Tibial nerve (tissue), 4 donors: ENCODE measurements around the gene AK8. TPM values are rescaled to one million over a fixed set of nuclear protein-coding genes. Genes with fewer than 3 reads are reported as not detected.

Source experiments
- DNase-seq, 2 donors: peaks; one replicate each; pipeline ENCODE4 v3.0.0-alpha.2; 2019; ENCODE audit warnings: low spot score in 2 of 2
- H3K27ac ChIP-seq, 4 donors: fragments of 200-600 bp; sonication (generic) in 3 of 4; one replicate each; pipeline ENCODE4 v1.5.1; 2017 to 2019; ENCODE audit warnings: mild to moderate bottlenecking in 1 of 4
- H3K27me3 ChIP-seq, 2 donors: fragments of 200-600 bp; sonication (generic) in 1 of 2; one replicate each; pipeline versions ENCODE4 v1.5.1 to v1.6.0; 2017 to 2019
- H3K36me3 ChIP-seq, 3 donors: fragments of 200-600 bp; sonication (generic); one replicate each; pipeline ENCODE4 v1.5.1; 2018 to 2019
- H3K4me1 ChIP-seq, 4 donors: fragments of 200-600 bp; sonication (generic) in 3 of 4; one replicate each; pipeline ENCODE4 v1.5.1; 2017 to 2019
- H3K4me3 ChIP-seq, 4 donors: fragments of 200-600 bp; sonication (generic) in 3 of 4; one replicate each; pipeline ENCODE4 v1.5.1; 2017 to 2019; ENCODE audit warnings: mild to moderate bottlenecking in 1 of 4, moderate library complexity in 1 of 4
- H3K9me3 ChIP-seq, 4 donors: fragments of 200-600 bp; sonication (generic) in 3 of 4; one replicate each; pipeline ENCODE4 v1.5.1; 2017 to 2019
- EP300 ChIP-seq, 2 donors: sonication (generic); formaldehyde crosslinking; IDR thresholded peaks; one replicate each; pipeline ENCODE4 v1.6.1; 2017; ENCODE audit warnings: antibody characterized with exemption in 2 of 2, mild to moderate bottlenecking in 1 of 2
- POLR2A ChIP-seq, 2 donors: fragments of 450-650 bp; IDR thresholded peaks; one replicate each; pipeline ENCODE4 v1.6.1; 2017; ENCODE audit warnings: antibody characterized with exemption in 2 of 2, mild to moderate bottlenecking in 2 of 2, moderate library complexity in 2 of 2
- WGBS, 2 donors: methylation state at CpG; one replicate each; pipeline ENCODE4 v1.1.5; 2018; 5-methylcytosine and 5-hydroxymethylcytosine counted together
- total RNA-seq, 4 donors: library from RNA; depleted of rRNA; stranded (reverse); fragments of >200 nt; gene quantifications; one replicate each; pipeline ENCODE4 v1.1.0, GENCODE V29; 2016
- TF ChIP-seq, protein P1 (sequence below), 5 experiments: fragments of 200-600 bp in 3 of 5; fragments of 450-650 bp in 2 of 5; sonication (generic) in 3 of 5; IDR thresholded peaks; one replicate each; pipeline ENCODE4 v1.5.1; 2016 to 2019; ENCODE audit warnings: antibody characterized with exemption in 5 of 5, mild to moderate bottlenecking in 3 of 5, moderate library complexity in 2 of 5

AK8 gene
- total RNA-seq, 4 donors from 2014 or later = 0.30 to 4.3 (median 1.7) TPM

- no peaks in the 10 kb centered on the region for H3K9me3 ChIP-seq
- TF ChIP-seq, protein P1, sequence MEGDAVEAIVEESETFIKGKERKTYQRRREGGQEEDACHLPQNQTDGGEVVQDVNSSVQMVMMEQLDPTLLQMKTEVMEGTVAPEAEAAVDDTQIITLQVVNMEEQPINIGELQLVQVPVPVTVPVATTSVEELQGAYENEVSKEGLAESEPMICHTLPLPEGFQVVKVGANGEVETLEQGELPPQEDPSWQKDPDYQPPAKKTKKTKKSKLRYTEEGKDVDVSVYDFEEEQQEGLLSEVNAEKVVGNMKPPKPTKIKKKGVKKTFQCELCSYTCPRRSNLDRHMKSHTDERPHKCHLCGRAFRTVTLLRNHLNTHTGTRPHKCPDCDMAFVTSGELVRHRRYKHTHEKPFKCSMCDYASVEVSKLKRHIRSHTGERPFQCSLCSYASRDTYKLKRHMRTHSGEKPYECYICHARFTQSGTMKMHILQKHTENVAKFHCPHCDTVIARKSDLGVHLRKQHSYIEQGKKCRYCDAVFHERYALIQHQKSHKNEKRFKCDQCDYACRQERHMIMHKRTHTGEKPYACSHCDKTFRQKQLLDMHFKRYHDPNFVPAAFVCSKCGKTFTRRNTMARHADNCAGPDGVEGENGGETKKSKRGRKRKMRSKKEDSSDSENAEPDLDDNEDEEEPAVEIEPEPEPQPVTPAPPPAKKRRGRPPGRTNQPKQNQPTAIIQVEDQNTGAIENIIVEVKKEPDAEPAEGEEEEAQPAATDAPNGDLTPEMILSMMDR (IDR thresholded peaks at IDR 0.05) = no peak
- no peak for TF ChIP-seq POLR2A (IDR thresholded peaks at IDR 0.05)
- 72 to 75% methylated on average over 13 of the region's 13 CpGs for WGBS, 2 donors
- H3K4me3 ChIP-seq = no peak overlapping the region
- H3K27me3 ChIP-seq = no peaks in the 10 kb centered on the region
- peaks cover 0 to 4% (median 0%) of the 10 kb centered on the region in 4 donors for H3K4me1 ChIP-seq
- H3K36me3 ChIP-seq = peaks cover 2 to 93% (median 12%) of the 10 kb centered on the region in 3 donors
- no peak for DNase-seq
- H3K27ac ChIP-seq = no peak overlapping the region
Measured at GRCh38 chr9:132903574-132904492, 25.7 kb upstream of the AK8 start.

GRCh38 chr9:132901858-132902831 lies 24.1 kb upstream of the AK8 start:
- Histone ChIP-seq H3K4me3 (no peak overlapping the region), H3K27ac (no peak overlapping the region), H3K9me3 (no peaks in the 10 kb centered on the region), H3K4me1 (peaks cover 0 to 6% (median 0%) of the 10 kb centered on the region in 4 donors), H3K27me3 (no peaks in the 10 kb centered on the region), H3K36me3 (peaks cover 2 to 93% (median 17%) of the 10 kb centered on the region in 3 donors)
- 42 to 43% methylated on average over 11 of the region's 11 CpGs for WGBS, 2 donors
- no peak for TF ChIP-seq POLR2A (IDR thresholded peaks at IDR 0.05)
- TF ChIP-seq, protein P1 (IDR thresholded peaks at IDR 0.05) = peak; percentile 77 to 93 (median 86)
- TF ChIP-seq EP300 (IDR thresholded peaks at IDR 0.05) = peak in 1 of 2 donors; percentile 32
- DNase-seq = peak; percentile 52 to 81

DNA sequence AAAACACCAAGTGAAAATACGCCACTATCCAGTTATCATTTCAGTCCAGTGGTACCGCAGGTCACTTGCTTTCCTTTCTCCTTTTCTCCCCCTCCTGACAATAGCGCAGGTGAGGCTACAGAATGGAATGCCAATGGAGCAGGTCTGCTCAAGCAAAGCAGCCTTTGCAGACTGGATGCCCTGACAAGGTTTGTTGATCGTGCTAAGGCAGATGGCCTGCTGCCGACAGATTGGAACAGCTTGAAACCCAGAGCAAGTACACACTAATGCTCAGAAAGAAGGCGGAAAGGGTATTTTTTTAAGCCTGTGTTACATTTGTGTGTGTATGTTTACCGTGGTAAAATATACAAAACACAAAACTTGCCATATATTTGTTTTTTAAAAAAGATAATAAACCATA lies 20.0 kb upstream of the AK8 start:
- Histone ChIP-seq H3K36me3 (peaks cover 2 to 92% (median 17%) of the 10 kb centered on the region in 3 donors), H3K9me3 (no peaks in the 10 kb centered on the region), H3K27me3 (no peaks in the 10 kb centered on the region), H3K4me1 (peaks cover 0 to 16% (median 0%) of the 10 kb centered on the region in 4 donors), H3K27ac (no peak overlapping the region), H3K4me3 (no peak overlapping the region)
- TF ChIP-seq EP300 (IDR thresholded peaks at IDR 0.05) = no peak
- TF ChIP-seq, protein P1 (IDR thresholded peaks at IDR 0.05) = no peak
- TF ChIP-seq POLR2A (IDR thresholded peaks at IDR 0.05) = no peak
- no peak for DNase-seq
- 92% methylated on average over 7 of the region's 7 CpGs for WGBS, 2 donors

GRCh38 chr9:132896906-132897305 lies 18.8 kb upstream of the AK8 start:
- WGBS, 2 donors = 33 to 62% methylated on average over 6 of the region's 6 CpGs
- peaks cover 2 to 94% (median 17%) of the 10 kb centered on the region in 3 donors for H3K36me3 ChIP-seq
- H3K9me3 ChIP-seq = no peaks in the 10 kb centered on the region

DNA sequence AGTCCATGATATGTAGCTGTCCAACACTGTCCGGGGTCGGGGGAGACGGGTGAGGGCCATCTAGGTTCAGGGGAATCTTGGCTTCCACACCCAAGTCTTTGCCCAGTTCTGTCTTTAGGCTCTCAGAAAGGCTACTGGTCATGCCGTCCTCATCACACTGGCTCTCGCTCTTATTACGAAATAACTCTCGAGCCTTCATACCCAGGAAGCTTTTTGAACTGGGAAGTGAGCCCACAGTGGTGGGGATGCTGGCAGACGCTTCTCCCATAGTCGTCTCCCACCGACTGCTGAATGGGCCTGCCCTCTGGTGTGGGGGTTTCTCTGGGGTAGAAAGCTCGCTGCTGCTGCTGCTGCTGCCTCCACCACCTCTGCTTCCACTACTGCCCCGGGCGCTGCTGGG lies 18.2 kb upstream of the AK8 start:
- TF ChIP-seq EP300 (IDR thresholded peaks at IDR 0.05) (no peak), POLR2A (IDR thresholded peaks at IDR 0.05) (no peak)
- TF ChIP-seq, protein P1 (IDR thresholded peaks at IDR 0.05) = no peak
- Histone ChIP-seq H3K4me1 (peaks cover 0 to 12% (median 0%) of the 10 kb centered on the region in 4 donors), H3K36me3 (peaks cover 2 to 96% (median 17%) of the 10 kb centered on the region in 3 donors), H3K27ac (peak overlapping the region in 2 of 4 donors; percentile 56 to 71), H3K27me3 (no peaks in the 10 kb centered on the region), H3K9me3 (no peaks in the 10 kb centered on the region), H3K4me3 (no peak overlapping the region)
- DNase-seq = no peak
- 83 to 91% methylated on average over 13 of the region's 13 CpGs for WGBS, 2 donors

More at GRCh38 chr9:132896906-132897305, 18.8 kb upstream of the AK8 start:
- Histone ChIP-seq H3K27me3 (no peaks in the 10 kb centered on the region), H3K4me3 (no peak overlapping the region), H3K4me1 (peaks cover 0 to 12% (median 0%) of the 10 kb centered on the region in 4 donors), H3K27ac (peak overlapping the region in 2 of 4 donors; percentile 56 to 71)
- TF ChIP-seq EP300 (IDR thresholded peaks at IDR 0.05) = no peak
- TF ChIP-seq POLR2A (IDR thresholded peaks at IDR 0.05) = no peak
- peak in 1 of 2 donors; percentile 20 for DNase-seq
